Measurements from ENCODE around the gene CLEC2D.
"Not testable (repeated sequence)": the region's sequence is repeated elsewhere in the genome, so short reads cannot be mapped to it uniquely, and the experiment has no call there.

Gene CLEC2D

GRCh38 chr12:9700606-9700956 is 31.1 kb downstream of the CLEC2D start:
- DNase-seq (ENCODE audit: low spot score), result no peak

DNA sequence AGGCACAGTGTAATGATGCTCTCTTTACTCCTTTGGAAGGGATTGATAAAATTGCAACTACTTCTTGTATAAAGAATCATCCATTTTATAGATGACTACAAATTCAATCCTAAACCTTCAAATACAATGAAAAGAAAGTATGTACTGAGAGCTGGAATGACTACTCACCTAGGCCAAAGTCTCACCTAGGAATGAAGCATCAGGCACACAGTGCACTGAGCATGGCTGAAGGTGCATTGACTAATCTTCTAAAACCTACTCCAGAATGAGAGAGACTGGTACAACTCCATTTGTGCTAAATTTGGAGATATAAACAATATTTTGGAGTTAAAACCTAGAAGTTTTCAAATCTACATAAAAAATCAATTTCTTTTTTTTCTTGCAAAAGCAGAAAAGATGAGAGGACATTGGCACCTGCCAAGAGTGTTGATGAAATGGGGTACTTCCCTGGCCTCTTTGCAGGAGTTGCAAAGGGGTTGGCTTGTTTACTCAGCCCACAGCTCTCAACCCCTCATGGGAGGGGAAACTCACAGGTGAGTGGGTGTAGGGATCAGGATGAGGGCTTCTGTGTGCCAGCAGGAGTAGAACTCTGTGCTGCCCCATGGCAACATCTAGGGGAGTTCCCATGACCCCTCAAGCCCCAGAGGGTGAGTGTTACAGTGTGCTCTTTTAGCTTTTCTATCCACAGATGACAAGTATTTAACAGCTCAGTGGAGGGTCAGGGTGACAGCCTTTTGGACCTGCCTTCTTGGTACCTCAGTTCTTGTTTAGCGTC is 32.1 kb downstream of the CLEC2D start:
- DNase-seq (ENCODE audit: low spot score), result no peak

DNA sequence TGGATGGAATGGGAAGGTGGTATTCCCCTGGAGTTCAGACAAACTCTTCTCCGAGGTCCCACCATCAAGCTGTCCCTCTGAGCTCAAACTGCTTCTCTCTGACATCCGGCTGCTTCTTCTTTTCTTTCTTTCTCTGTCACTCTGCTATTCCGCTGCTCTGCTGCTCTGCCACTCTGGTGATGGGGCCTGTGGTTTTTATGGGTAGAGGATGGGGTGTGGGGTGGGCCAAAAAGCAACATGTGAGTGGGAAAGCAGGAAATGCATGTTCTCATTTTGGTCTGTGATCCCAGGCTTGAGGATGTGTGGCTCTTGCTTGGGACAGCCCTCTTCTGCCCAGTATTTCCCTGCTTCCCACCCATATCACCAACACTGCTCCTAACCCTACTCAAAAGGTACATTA is 32.7 kb downstream of the CLEC2D start:
- no peak for DNase-seq (ENCODE audit: low spot score)

DNA sequence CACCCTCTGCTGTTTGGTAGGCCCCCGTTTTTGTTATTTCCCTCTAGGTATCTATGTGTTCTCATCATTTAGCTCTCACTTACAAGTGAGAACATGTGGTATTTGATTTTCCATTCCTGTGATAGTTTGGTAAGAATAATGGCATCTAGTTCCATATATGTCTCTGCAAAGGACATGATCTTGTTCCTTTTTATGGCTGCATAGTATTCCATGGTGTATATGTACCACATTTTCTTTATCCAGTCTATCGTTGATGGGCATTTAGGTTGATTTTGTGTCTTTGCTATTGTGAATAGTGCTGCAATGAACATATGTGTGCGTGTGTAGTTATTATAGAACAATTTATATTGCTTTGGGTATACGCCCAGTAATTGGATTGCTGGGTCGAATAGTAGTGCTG is 35.0 kb downstream of the CLEC2D start:
- not testable (repeated sequence) for DNase-seq (ENCODE audit: low spot score)

- DNase-seq (ENCODE audit: low spot score), result no peak
Measured at GRCh38 chr12:9706086-9706685, 36.7 kb downstream of the CLEC2D start.

DNA sequence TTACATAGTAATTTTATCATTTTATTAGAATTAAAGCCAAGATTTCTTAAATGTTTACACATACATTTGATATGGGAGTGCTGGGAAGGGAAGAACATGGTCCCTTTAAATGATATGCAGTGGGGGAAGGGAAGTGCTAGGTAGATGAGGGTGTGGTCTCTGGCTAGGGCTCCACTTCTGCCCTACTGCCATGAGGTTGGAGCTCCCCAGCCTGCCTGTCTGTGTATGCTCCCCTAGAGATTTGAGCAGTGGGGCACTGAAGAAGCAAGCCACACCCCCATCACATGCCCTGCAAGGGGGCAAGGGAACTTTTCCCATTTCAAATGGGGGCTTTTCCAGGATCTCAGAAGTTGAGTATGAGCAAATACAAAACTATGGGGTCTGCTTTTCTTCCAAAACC is 37.8 kb downstream of the CLEC2D start:
- DNase-seq (ENCODE audit: low spot score), result no peak

DNA sequence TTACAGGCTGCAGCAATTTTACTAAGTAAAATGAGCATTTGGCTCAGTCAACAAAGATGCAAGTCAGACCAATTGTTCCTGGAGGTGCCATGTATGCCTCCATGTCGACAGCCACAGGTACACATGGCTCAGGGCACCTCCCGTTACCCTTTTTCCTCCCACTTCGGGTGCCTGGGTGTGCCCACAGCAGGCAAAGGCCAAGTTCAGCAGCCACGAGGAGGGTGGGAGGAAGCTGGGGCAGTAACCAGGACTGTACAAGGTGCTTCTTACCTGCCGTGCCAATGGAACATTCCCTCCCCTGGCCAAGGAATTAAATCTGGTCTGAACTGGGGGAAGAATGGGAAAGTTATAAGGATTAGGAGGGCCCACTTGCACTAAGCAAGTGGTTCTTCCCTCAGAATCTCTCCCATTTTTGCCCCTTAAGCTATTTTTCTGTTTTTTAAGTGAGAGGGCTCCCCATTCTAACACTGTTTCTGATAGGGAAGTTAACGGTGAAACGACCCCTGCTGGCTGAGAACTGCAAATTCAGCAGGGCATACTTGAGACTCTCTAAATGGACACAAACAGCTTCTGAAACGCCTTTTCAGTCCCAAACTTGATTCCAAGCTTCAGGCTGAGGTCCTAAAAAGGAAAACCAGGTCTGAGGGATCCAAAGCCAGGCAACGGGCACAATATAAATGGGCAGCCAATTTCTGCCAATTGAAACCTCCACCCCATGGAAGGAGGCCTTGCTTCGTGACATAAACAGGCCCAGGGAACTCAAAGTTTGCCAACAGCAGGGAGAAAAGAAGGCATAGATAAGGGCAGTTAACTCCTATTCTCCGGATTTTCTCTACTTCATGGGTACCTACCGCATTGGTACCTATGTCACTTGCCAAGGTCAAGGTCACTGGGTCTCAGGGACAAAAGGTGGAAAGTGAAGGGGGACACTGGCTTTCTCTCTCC is 38.6 kb downstream of the CLEC2D start:
- DNase-seq (ENCODE audit: low spot score), result peak; percentile 69

- DNase-seq (ENCODE audit: low spot score), result no peak
Measured at GRCh38 chr12:9708853-9709252, 39.3 kb downstream of the CLEC2D start.

- DNase-seq (ENCODE audit: low spot score), result no peak
Measured at GRCh38 chr12:9710584-9711375, 41.3 kb downstream of the CLEC2D start.

DNA sequence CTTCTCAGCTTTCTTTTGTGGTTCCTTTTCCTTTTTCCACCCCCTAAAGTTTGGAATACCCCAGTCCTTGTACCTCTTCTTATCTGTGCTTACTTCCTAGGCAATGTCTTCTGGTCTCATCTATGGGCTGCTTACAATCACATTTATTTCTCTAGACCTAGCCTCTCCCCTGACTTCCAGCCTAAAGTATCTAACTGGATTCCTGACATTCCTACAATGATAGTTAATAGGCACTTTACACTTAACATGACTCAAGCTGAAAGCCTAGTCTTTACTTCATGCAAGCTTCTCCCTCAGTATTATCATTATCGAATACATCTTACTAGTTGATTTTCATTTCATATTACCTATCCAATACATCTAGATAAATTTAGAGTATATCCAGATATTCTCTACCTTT is 42.2 kb downstream of the CLEC2D start:
- DNase-seq (ENCODE audit: low spot score), result no peak

DNA sequence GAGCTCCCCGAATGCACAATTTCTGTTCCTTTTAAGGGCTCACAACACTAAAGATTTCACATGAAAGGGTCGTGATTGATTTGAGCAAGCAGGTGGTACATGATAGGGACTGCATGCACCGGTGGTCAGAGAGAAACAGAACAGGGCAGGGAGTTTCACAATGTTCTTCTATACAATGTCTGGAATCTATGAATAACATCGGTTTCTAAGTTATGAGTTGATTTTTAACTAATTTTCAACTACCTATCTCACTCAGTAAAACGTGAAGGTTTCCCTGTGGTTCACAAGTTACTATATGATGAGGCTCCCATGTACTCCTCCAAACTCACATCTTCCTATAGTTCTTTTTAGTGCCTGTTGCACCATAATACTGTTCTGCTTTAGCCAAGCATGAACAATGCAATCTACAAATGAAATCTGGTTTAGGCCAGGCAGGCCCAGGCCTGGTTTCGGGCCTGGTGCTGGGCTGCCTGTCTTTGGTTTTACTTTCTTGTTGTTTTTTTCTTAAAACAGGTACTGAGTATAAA is 43.6 kb downstream of the CLEC2D start:
- DNase-seq (ENCODE audit: low spot score), result not testable (repeated sequence)

DNA sequence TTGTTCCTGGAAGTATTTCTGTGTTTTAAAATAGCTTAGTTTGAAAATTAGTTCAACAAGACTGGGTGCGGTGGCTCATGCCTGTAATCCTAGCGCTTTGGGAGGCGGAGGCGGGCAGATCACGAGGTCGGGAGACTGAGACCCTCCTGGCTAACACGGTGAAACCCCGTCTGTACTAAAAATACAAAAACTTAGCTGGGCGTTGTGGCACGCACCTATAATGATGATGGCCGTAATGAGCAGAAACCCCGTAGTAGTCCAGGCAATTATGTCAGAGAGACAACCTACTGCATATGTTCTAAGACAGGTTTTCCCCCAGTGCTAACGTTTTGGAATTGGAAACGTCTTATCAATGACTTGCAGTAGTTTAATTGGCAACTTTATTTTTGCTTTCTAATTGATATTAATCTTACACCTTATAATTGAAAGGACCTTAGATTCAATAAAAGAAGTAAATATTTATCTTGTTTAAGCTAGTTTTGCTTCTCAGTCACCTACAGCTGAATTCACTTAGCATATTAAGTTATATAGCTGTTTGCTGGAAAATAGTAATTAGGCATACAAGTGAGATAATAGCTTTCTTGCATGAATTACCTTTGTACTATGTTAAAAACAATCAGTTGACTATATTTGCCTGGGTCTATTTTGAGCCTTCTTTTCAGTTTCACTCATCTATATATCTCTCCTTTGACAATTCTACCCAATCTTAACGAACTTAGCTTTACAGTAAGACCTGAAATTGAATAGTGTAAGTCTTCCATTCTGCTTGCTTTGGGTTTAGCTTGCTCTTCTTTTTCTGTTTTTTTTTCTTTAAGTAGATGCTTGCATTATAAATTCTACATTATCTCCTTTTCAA is 47.8 kb downstream of the CLEC2D start:
- no peak for DNase-seq (ENCODE audit: low spot score)

DNA sequence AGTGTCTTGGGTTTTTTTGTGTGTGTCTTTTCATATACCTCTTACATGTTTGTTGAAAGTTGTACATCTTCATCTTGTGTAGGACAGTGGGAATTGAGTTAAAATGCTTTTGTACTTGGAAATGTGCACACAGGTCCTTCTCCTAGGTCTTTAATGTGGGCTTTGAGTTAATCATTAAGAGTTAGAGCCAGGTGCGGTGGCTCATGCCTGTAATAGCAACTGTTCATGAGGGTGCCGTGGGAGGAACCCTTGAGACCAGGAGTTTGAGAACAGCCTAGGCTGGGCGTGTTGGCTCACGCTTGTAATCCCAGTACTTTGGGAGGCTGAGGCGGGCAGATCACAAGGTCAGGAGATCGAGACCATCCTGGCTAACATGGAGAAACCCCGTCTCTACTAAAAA is 49.5 kb downstream of the CLEC2D start:
- no peak for DNase-seq (ENCODE audit: low spot score)

- DNase-seq (ENCODE audit: low spot score), result no peak
Measured at GRCh38 chr12:9719790-9720189, 50.3 kb downstream of the CLEC2D start.

- no peak for DNase-seq (ENCODE audit: low spot score)
Measured at GRCh38 chr12:9721394-9722092, 52.0 kb downstream of the CLEC2D start.

DNA sequence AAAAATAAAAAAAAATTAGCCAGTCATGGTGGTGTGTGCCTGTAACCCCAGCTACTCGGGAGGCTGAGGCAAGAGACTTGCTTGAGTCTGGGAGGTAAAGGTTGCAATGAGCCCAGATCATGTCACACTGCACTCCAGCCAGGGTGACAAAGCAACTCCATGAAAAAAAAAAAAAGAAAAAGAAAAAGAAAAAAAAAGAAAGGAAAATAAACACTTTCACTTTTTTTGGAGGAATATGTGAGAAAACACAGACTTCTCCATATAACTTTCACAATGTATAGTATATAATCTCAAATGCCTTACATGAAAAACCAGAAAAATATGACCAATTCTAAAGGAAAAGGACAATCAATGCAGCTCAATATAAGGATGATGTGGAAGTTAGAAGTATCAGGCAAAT is 54.5 kb downstream of the CLEC2D start:
- DNase-seq (ENCODE audit: low spot score), result no peak

DNA sequence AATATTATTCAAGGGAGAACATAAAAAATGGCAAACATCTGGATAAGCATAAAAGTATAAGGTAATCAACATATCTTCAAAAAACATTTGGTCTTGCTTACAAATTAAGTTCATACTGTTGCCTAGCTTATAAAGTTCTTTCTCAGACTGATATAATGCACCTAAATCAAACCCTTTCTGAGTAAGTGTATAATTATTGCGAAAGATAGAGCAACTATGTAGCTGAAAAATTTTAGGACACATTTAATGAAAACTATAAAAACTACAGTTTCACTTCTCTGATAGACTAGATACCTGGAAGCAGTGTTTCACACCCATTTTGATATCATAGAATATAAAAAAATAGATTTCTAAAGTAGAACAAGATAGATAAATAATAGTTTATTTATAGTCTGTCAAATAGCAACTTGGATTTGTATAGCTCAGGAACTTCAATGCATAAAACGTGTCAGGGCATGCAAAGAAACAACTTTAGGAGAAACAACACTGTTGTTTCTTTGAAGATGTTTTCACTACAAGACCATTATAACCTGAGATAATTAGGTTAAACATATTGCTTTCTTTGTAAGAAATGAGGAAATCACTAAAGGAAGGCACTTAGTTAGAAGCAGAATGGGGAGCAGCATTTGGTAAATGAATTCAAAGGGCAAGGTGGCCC is 55.8 kb downstream of the CLEC2D start:
- no peak for DNase-seq (ENCODE audit: low spot score)

- no peak for DNase-seq (ENCODE audit: low spot score)
Measured at GRCh38 chr12:9727813-9728212, 58.3 kb downstream of the CLEC2D start.

DNA sequence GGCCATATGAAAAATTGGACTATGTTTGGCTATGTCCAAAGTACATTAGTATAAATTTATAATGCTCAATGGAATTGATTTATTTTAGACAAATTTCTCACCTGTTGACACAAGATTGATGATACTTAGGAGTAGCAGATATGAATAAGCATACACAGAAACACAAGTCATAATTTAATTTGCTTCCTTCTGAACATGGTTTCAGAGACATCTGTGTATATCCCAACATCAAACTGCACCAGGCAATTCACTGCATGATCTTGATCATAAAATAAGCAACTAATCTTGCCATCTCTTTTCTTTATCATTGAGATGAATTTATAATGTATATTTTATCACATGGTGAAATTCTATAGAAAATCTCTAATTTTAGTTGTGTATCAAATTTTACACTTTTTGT is 59.6 kb downstream of the CLEC2D start:
- no peak for DNase-seq (ENCODE audit: low spot score)

GRCh38 chr12:9730011-9730410 is 60.5 kb downstream of the CLEC2D start:
- DNase-seq (ENCODE audit: low spot score), result no peak

All from iPS-NIHi11 (cell line).